GM18507 (cell line): ENCODE measurements around the gene B4GALNT3.
A peak's percentile ranks its signal among the peaks of the same experiment; 100 is the strongest.

ENCODE experiments used
- DNase-seq: peaks from one replicate; pipeline ENCODE4 v3.0.0; 2011; ENCODE audit warnings: low read depth; ENCODE audit not compliant: insufficient read length; ENCODE audit errors: extremely low spot score
- FAIRE-seq: peaks from 2 replicates; lab custom pipeline; 2011; peaks lifted over from hg19 to GRCh38; lab: Jason Lieb, UNC

The B4GALNT3 gene

GRCh38 chr12:549476-550082 lies 89.8 kb downstream of the B4GALNT3 start:
- DNase-seq (no peak), FAIRE-seq (no peak)

GRCh38 chr12:550473-551260 lies 90.9 kb downstream of the B4GALNT3 start:
- FAIRE-seq: no peak
- no peak for DNase-seq

GRCh38 chr12:552466-552865 lies 92.7 kb downstream of the B4GALNT3 start:
- DNase-seq (no peak), FAIRE-seq (no peak)

- peak; percentile 91 for FAIRE-seq
- peak; percentile 61 for DNase-seq
Measured at GRCh38 chr12:553216-554000, 93.7 kb downstream of the B4GALNT3 start.

GRCh38 chr12:554001-554285 lies 94.2 kb downstream of the B4GALNT3 start:
- DNase-seq: no peak
- no peak for FAIRE-seq

- DNase-seq (no peak), FAIRE-seq (no peak)
Measured at GRCh38 chr12:556498-556897, 96.8 kb downstream of the B4GALNT3 start.

GRCh38 chr12:558580-558979 lies 98.8 kb downstream of the B4GALNT3 start:
- no peak for DNase-seq
- no peak for FAIRE-seq

GRCh38 chr12:559208-559905 lies 99.6 kb downstream of the B4GALNT3 start:
- no peak for DNase-seq
- FAIRE-seq: no peak

GRCh38 chr12:559906-560455 lies 100.2 kb downstream of the B4GALNT3 start:
- no peak for FAIRE-seq
- DNase-seq: no peak

GRCh38 chr12:560691-561390 lies 101.1 kb downstream of the B4GALNT3 start:
- DNase-seq (no peak), FAIRE-seq (no peak)

- DNase-seq (no peak), FAIRE-seq (no peak)
Measured at GRCh38 chr12:561391-561705, 101.6 kb downstream of the B4GALNT3 start.

- no peak for FAIRE-seq
Measured at GRCh38 chr12:561908-562593, 102.3 kb downstream of the B4GALNT3 start.

GRCh38 chr12:562634-563033 lies 102.9 kb downstream of the B4GALNT3 start:
- FAIRE-seq (no peak), DNase-seq (no peak)

More at GRCh38 chr12:561908-562593, 102.3 kb downstream of the B4GALNT3 start:
- DNase-seq: no peak

- FAIRE-seq (peak; percentile 63), DNase-seq (no peak)
Measured at GRCh38 chr12:563250-563781, 103.6 kb downstream of the B4GALNT3 start.

GRCh38 chr12:563787-564298 lies 104.1 kb downstream of the B4GALNT3 start:
- no peak for DNase-seq
- no peak for FAIRE-seq

- DNase-seq (no peak), FAIRE-seq (no peak)
Measured at GRCh38 chr12:565161-565560, 105.4 kb downstream of the B4GALNT3 start.

GRCh38 chr12:565589-566105 lies 105.9 kb downstream of the B4GALNT3 start:
- FAIRE-seq: no peak
- DNase-seq: no peak

GRCh38 chr12:568486-568885 lies 108.7 kb downstream of the B4GALNT3 start:
- DNase-seq (no peak), FAIRE-seq (no peak)
